ENCODE measurements around the gene SRPX. TPM values are rescaled to one million over a fixed set of nuclear protein-coding genes. Genes with fewer than 3 reads are reported as not detected.

Gene SRPX
- total RNA-seq, 4 donors from 2014 or later, result 40.7 to 95.3 (median 79.7) TPM

DNA sequence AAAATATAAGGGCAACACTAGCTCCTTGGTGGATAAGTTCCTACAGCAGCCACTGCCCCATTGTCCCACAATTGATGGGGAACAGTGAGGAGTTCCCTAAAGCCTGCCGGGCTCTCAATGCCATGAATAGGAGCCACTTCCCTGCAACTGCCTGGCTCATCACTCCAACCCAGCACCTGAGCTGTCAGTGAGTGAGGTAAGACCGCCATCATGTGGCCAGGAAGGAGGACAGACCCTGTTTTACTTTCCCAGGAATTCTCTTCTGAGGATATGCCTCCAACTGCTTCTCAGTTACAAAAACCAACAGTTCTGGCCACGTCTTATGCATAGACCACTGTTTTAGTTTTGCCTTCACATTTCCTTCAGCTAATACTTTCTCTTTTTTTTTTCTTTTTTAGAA, 45.5 kb downstream of the SRPX start:
- no peaks in the 10 kb centered on the region for H3K27me3 ChIP-seq
- intact Hi-C loops (cut with DNase I), result no loop called here

DNA sequence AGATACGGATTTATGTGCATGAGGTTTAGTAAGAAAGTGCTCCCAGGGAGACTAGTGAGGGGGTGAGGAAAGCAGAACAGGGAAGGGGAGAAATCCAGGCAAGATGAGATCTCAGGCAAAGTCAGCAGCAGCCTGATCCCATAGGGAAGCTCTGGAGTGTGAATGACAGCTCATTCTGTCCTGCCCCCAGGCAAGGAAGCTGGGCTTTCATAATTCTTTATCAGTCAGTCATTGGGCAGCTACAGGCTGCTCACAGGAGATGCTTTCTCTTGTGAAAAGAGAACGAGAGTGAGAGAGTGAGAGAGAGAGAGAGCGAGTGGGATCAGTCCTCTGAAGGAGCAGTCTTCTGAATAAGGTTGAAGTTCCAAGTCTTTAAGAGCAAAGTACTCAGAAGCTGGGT, 48.1 kb downstream of the SRPX start:
- no peaks in the 10 kb centered on the region for H3K27me3 ChIP-seq
- no peaks in the 10 kb centered on the region for H3K9me3 ChIP-seq
- 85% methylated on average over 3 of the region's 3 CpGs for WGBS
- TF ChIP-seq, protein P1, sequence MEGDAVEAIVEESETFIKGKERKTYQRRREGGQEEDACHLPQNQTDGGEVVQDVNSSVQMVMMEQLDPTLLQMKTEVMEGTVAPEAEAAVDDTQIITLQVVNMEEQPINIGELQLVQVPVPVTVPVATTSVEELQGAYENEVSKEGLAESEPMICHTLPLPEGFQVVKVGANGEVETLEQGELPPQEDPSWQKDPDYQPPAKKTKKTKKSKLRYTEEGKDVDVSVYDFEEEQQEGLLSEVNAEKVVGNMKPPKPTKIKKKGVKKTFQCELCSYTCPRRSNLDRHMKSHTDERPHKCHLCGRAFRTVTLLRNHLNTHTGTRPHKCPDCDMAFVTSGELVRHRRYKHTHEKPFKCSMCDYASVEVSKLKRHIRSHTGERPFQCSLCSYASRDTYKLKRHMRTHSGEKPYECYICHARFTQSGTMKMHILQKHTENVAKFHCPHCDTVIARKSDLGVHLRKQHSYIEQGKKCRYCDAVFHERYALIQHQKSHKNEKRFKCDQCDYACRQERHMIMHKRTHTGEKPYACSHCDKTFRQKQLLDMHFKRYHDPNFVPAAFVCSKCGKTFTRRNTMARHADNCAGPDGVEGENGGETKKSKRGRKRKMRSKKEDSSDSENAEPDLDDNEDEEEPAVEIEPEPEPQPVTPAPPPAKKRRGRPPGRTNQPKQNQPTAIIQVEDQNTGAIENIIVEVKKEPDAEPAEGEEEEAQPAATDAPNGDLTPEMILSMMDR (IDR thresholded peaks at IDR 0.05), result no peak
- TF ChIP-seq EP300 (IDR thresholded peaks at IDR 0.05) (no peak), POLR2A (IDR thresholded peaks at IDR 0.05; ENCODE audit: low read depth) (no peak), POLR2AphosphoS5 (IDR thresholded peaks at IDR 0.05) (no peak)
- DNase-seq (ENCODE audit: extremely low spot score), result no peak
- H3K4me1 ChIP-seq, result no peaks in the 10 kb centered on the region
- no peak overlapping the region for H3K4me3 ChIP-seq
- H3K27ac ChIP-seq (replicated peaks in 1 of 4), result no peak overlapping the region
- intact Hi-C loops (cut with DNase I), result no loop called here
- peaks cover 0 to 4% (median 2%) of the 10 kb centered on the region in 4 donors for H3K36me3 ChIP-seq

More for the DNA sequence above, 45.5 kb downstream of the SRPX start:
- Histone ChIP-seq H3K4me3 (no peak overlapping the region), H3K9me3 (no peaks in the 10 kb centered on the region), H3K27ac (replicated peaks in 1 of 4) (no peak overlapping the region), H3K36me3 (peaks cover 0 to 4% (median 2%) of the 10 kb centered on the region in 4 donors), H3K4me1 (peaks cover 0 to 4% (median 0%) of the 10 kb centered on the region in 4 donors)
- DNase-seq (ENCODE audit: extremely low spot score), result no peak
- no peak for TF ChIP-seq EP300 (IDR thresholded peaks at IDR 0.05)
- TF ChIP-seq, protein P1 (IDR thresholded peaks at IDR 0.05), result peak in 1 of 3 experiments; percentile 16
- WGBS, result 44% methylated on average over 3 of the region's 3 CpGs

DNA sequence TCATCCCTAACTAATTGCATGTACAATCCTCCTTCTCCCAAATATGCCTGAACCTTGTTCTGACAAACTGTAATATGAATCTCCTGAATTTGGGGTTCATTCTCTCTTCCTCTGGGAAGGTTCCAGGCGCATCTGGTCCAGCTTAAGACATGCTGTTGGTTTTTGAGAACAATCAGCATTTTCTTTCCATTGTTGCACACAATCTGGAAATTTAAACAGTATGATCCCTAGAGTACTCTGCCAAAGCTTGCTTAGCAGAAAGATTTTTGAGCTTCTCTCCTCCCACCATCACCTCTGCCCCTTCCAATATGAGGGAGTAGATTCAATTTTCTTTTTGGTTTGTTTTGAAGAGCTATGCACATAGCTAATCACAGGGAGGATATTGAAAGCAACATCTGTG, 50.1 kb downstream of the SRPX start:
- WGBS, result 77% methylated on average over 1 of the region's 1 CpG
- intact Hi-C loops (cut with DNase I), result no loop called here
- TF ChIP-seq, protein P1 (IDR thresholded peaks at IDR 0.05), result no peak
- TF ChIP-seq POLR2AphosphoS5 (IDR thresholded peaks at IDR 0.05), result no peak
- TF ChIP-seq EP300 (IDR thresholded peaks at IDR 0.05), result no peak
- TF ChIP-seq POLR2A (IDR thresholded peaks at IDR 0.05; ENCODE audit: low read depth), result no peak
- Histone ChIP-seq H3K27ac (replicated peaks in 1 of 4) (no peak overlapping the region), H3K36me3 (peaks cover 0 to 4% (median 2%) of the 10 kb centered on the region in 4 donors), H3K27me3 (no peaks in the 10 kb centered on the region), H3K4me3 (no peak overlapping the region), H3K4me1 (no peaks in the 10 kb centered on the region), H3K9me3 (no peaks in the 10 kb centered on the region)
- no peak for DNase-seq (ENCODE audit: extremely low spot score)

DNA sequence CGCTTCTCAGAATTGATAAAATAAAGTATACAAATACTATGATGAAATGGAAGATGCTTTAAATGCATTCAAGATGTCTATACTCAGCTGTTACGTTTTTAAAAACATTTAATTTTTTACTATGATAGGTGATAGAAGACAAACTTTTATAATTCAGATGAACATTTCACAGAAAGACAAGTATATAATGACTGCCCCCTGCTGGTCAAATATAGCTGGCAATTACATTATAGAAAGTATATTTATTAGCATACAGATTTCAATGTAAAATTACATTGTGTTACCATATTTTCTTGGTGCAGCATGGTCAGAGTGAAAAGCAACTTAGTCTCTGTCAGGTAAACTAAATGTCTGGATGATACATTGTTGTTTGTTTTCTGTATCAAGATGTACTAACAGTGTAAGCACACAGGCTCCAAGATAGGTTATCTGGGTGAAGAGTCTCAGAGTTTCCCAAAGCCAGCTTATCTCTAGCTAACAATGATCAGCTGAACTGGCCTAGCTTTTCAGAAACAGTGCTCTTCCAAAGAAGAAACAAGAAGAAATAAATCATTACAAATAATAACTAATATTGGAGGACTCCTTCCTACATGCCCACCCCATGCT, 54.1 kb downstream of the SRPX start:
- no peak overlapping the region for H3K4me3 ChIP-seq
- intact Hi-C loops (cut with DNase I), result no loop called here
- peaks cover 0 to 2% (median 0%) of the 10 kb centered on the region in 4 donors for H3K36me3 ChIP-seq
- DNase-seq (ENCODE audit: extremely low spot score), result no peak
- no peaks in the 10 kb centered on the region for H3K9me3 ChIP-seq
- H3K27ac ChIP-seq (replicated peaks in 1 of 4), result no peak overlapping the region
- no peaks in the 10 kb centered on the region for H3K4me1 ChIP-seq
- TF ChIP-seq, protein P1 (IDR thresholded peaks at IDR 0.05), result peak; percentile 40 to 61 (median 59)
- TF ChIP-seq EP300 (IDR thresholded peaks at IDR 0.05), result no peak
- H3K27me3 ChIP-seq, result no peaks in the 10 kb centered on the region
- 54% methylated on average over 2 of the region's 2 CpGs for WGBS

DNA sequence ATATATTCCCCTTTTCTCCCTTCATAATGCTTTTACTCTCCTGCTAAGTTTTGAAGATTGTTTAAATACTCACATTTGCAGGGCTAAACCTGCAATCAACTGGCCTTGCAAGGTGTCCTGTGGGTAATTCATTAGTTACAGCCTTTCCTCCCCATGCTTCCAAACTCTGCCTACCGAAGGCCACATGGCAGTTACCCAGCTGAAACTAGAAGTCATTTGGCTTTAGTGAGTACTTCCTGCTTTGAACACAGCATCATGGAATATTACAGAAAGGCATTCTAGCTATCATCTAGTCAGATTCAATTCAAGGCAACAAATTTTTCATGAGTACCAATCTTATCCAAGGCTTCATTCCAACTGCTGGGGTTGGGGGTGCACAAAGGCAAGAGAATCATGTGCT, 55.6 kb downstream of the SRPX start:
- intact Hi-C loops (cut with DNase I), result loop anchor here (2.0 kb wide), 1 partner anchor 240 kb away; no protein-coding TSS in a partner anchor
- H3K27me3 ChIP-seq, result no peaks in the 10 kb centered on the region
- no peak overlapping the region for H3K27ac ChIP-seq (replicated peaks in 1 of 4)
- H3K4me1 ChIP-seq, result no peaks in the 10 kb centered on the region
- H3K4me3 ChIP-seq, result no peak overlapping the region
- no peaks in the 10 kb centered on the region for H3K9me3 ChIP-seq
- 72% methylated on average over 1 of the region's 1 CpG for WGBS
- DNase-seq (ENCODE audit: extremely low spot score), result no peak
- TF ChIP-seq, protein P1 (IDR thresholded peaks at IDR 0.05), result no peak
- no peak for TF ChIP-seq EP300 (IDR thresholded peaks at IDR 0.05)
- H3K36me3 ChIP-seq, result peaks cover 0 to 7% (median 0%) of the 10 kb centered on the region in 4 donors

Data from esophagus muscularis mucosa (tissue), 4 donors.